DMS 273 (cell line): ENCODE data around the gene NKX1-1.

Source experiments
- DNase-seq: peaks from one replicate; lab custom pipeline; 2025; ENCODE audit not compliant: unreplicated experiment; lab: John Stamatoyannopoulos, UW

NKX1-1 gene

GRCh38 chr4:1362046-1362445, 44.2 kb downstream of the NKX1-1 start:
- DNase-seq: no peak

GRCh38 chr4:1361431-1361830, 44.8 kb downstream of the NKX1-1 start:
- DNase-seq: no peak

DNA sequence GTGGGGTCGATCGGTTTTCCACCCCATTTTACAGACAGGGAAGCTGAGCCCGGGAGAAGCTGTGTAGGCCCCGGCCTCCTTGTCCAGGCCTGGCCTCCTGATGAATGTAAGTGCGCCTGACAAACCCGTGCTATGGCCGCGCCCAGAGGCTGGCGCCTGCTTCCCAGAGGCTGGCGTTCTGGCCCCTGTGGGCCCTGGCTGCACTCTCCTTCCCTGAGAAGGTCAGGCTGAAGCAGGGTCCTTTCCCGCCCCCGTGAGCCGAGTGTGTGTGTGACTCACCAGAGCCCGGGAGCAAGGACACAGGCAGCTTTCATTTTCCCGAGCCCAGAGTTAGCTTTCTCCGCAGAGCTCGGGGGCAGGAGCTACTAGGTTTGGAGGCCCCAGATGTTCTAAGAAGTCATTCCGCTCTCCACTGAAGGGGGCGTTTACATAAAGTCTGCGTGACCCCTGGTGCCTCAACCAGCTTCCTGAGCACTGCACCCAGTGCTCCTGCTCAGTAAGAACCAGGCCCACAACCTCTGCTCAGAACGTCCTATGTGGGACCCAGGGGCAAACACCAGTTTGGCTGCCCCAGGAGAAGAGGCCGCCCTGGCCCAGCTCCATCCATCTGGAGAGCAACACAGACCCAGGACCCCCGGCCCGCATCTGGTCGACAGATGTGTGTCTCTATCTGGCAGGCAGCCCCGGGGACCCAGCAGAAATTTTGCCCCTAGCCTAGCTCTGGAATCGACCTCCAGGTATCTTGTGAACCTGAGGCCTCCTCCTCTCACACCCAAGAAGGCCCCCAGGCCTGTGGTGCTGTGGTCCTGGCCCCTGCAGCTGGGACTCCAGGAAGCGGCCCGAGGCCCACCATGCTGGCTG, 45.6 kb downstream of the NKX1-1 start:
- no peak for DNase-seq

GRCh38 chr4:1359976-1360375, 46.3 kb downstream of the NKX1-1 start:
- no peak for DNase-seq

DNA sequence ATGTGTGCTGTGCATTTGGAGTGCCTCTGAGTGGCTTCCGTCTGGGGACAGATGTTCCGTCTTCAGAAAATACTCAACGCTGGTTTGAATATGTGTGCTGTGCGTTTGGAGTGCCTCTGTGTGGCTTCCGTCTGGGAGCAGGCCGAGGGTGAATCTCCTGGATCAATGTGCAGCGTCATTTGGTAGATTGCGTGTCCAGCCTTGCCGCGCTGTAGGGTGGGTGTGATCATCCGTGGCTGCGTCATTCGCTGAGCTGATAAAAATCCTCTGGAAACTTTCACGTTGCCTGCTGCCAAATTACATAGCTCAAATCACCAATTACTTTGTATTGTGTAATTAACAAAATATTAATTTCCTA, 47.1 kb downstream of the NKX1-1 start:
- no peak for DNase-seq

GRCh38 chr4:1358421-1359143, 47.7 kb downstream of the NKX1-1 start:
- DNase-seq: no peak

DNA sequence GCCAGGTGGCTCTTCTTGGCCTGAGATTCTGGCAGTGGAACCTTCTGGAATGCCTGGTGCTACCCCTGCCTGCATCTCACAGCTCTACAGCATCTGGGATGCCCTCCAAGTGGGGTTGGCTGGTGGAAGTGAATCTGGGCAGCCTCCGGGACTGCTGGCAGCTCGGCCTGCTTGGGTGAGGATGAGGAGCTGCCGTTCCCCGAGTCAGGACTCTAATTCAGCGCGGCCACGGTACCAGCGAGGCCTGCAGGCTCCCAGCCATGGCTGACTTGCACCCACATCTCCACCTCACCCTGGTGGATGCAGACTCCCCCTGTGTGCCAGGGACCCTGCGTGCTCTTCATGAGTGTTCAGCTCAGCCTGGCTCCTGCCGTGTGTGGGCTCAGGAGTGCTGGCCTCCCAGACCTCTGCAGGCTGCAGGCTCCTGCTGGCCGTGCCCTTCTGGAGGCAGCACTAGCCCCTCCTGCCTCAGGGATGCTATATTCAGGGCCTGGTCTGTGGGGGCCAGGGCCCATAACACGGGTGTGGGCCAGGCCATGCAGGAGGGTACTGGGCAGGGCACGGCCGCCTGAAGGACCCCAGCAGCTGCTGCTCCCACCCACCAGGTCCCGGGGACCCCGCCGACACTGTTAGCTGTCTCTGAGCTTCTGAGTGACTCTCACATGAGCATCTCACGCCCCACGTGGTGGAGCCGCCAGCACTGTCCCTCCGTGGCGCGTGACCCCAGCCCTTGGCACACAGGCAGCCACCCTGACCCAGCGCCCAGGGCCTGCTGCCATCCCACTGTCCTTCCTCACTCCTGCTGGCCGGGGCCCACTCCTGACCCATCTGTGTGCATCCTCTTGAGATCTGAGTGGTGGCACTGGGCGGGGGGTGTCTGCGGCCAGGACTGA, 48.6 kb downstream of the NKX1-1 start:
- DNase-seq: no peak

DNA sequence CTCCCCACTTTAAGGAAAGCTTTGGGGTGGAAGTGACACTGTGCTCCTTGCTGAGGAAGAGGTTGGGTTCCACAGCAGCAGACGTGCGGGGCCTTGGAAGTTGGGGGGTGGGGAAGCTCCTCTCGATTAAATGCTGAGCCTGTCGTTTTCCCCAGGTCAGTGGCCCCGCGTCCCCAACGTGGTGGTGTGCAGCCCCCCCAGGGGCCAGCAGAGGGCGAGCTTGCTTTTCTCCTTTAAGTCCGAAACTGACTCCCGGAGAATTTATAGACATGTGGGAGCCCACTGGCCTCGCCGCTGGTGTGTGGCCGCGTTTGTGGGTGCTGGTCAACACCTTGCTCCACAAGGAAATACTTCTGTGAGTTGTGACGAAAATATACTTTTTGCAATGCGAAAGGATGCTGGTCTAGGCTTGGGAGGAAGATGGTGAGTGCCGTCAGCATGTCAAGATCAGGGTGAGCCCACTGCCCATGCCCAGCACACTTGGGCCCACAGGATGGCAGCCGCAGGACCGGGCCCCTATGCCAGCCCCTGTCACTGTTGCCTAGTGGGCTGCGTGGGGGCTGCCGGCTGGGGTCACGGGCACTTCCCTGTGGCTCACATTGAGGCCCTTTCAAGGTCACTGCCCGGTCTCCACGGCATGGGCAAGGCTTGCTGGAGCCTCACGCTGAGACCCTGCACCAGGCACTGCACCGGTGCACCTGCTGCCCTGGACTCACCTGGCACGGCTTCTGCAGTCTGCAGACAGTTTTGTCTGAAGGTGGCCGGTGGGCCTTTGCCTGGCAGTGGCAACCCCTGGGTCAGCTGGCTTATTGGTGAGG, 49.9 kb downstream of the NKX1-1 start:
- peak; percentile 75 for DNase-seq

GRCh38 chr4:1355378-1355777, 50.9 kb downstream of the NKX1-1 start:
- DNase-seq: no peak

DNA sequence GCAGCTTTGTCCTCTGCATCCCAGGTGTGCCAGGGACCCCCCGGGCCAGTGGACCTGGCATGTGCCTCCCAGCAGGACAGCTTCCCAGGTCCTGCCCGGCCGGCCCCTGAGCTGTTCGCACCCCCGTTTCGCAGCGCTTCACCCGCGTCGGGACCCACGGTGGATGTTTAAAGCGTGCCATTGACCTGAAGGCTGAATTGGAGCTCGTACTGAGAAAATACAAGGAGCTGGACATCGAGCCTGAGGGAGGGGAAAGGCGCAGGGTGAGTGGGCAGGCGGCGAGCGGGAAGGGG, 51.3 kb downstream of the NKX1-1 start:
- DNase-seq: no peak

- DNase-seq: no peak
Measured at GRCh38 chr4:1354136-1354982, 51.9 kb downstream of the NKX1-1 start.

DNA sequence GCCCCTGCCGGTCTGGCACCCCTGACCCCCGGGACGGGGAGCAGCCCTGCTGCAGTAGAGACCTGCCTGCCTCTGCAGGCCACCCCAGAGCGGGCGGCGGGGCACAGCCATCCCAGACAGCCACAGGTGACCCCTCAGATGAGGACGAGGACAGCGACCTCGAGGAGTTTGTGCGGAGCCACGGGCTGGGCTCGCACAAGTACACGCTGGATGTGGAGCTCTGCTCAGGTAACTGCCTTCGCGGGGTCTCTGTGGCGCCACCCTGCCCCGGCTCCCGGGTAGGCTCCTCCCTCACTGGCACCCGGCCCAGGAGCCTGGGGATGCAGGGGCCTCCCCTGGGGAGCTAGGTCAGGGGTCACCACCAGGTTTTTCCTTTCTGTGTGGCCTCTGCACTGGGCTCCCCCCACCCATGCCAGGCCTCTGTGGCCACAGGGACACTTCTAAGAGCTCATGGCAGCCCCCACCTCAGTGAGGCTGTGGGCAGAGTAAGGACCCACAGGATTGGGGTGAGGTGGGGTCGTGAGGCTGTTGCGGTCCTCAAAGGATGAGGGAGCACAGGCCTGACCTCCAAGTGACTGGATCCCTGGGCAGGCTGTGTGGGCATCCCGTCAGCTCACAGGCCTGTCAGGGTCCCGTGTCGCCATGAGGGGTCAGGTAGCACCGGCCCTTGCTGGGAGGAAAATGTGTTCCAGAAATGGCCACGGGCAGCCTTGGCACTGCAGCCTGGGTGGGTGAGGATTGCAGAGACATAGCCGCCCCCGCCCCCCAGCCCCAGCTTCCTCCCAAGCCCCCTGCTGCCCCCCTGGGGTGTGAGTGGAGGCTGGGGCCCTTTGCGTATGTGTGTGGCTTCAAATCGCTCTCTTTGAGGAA, 52.8 kb downstream of the NKX1-1 start:
- no peak for DNase-seq
